A549 treated with dexamethasone at 1 μM for 4 hours (cell line): Measurements from ENCODE around the gene SLC35B3. TPM values are rescaled to one million over a fixed set of nuclear protein-coding genes. Genes with fewer than 3 reads are reported as not detected.

ENCODE experiments used
- total RNA-seq: library from RNA; stranded (reverse); fragments of 200-300 nt; extraction: Qiagen RNA extraction; gene quantifications from 5 replicates; pipeline ENCODE4 v1.2.3, GENCODE V29; 2022

SLC35B3 gene
- total RNA-seq = 5.7 to 8.7 TPM (median 7.9 TPM) in 5 replicates

DNA sequence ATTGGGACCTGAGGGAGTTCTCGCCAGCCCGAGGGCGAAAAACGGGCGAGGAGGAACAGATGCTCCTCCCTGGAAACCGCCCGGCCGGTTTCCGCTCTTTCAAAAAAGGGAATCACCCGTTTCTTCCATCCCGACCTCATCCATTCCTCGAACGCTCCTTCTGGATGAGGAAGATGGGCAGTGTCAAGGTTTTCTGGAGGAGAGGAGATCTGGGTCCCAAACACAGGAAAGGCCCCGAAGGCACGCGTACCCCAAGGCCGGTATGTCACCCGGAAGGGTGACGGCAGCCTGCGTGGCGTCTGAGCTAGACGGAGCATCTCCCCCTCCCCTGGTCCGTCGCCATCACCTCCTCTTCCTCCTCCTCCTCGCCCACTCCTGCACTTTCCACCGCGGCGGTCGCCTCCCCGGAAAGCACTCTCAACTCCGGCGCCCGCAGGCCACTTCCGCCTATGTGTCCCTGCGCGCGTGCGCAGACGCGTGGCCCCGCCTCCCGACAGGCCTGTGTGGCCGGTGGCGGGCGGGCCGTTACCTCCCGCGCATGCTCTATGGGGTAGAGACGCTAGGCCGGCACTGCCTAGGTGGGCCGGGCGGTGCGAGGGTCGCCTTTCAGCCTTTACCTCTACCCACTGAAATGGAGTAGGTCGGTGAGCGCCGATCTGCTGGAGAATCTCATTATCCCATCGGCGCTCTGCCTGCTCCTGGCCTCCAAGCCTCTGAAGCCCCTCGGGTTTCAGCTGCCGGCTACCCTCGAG lies at the start of gene SLC35B3:
TSS of gene SLC35B3 (minus strand) at position 453 of the 752 bp plus-strand sequence.

